HFF-Myc (cell line): Measurements from ENCODE around the gene MAP4K3.

Experiments
- DNase-seq: peaks from one replicate; pipeline ENCODE4 v3.0.0-alpha.2; 2011; ENCODE audit warnings: low read depth; ENCODE audit errors: extremely low read depth
- H3K4me3 ChIP-seq: replicated peaks from 2 replicates; pipeline ENCODE4 v1.5.1; 2011; ENCODE audit warnings: low read depth, mild to moderate bottlenecking, control low read depth, low read length
- TF ChIP-seq, protein P1 (sequence below): IDR thresholded peaks from 2 replicates; pipeline ENCODE4 v1.5.1; 2012; ENCODE audit warnings: mild to moderate bottlenecking, low read depth, low read length, control low read depth; ENCODE audit errors: missing control alignments

The MAP4K3 gene

DNA sequence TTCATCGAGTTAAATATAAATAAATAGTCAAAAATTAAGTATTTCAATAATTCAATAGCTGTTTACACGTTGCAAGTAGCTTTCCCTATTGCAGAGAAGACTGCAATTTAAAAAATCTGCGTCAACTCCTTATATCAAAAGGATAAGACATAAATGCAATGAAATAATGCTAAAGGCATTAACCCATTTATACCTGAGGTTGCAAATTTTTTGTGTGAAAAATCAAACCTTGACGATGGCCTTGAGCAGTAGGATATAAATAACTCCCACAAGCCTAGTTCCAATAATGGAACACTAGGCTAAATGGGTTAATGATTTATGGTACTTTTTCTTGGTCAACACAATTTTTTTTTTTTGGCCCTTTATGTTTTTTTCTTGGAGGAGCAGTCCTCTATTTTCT, 116.9 kb downstream of the MAP4K3 start:
- H3K4me3 ChIP-seq = no peak overlapping the region
- DNase-seq = no peak
- TF ChIP-seq, protein P1, sequence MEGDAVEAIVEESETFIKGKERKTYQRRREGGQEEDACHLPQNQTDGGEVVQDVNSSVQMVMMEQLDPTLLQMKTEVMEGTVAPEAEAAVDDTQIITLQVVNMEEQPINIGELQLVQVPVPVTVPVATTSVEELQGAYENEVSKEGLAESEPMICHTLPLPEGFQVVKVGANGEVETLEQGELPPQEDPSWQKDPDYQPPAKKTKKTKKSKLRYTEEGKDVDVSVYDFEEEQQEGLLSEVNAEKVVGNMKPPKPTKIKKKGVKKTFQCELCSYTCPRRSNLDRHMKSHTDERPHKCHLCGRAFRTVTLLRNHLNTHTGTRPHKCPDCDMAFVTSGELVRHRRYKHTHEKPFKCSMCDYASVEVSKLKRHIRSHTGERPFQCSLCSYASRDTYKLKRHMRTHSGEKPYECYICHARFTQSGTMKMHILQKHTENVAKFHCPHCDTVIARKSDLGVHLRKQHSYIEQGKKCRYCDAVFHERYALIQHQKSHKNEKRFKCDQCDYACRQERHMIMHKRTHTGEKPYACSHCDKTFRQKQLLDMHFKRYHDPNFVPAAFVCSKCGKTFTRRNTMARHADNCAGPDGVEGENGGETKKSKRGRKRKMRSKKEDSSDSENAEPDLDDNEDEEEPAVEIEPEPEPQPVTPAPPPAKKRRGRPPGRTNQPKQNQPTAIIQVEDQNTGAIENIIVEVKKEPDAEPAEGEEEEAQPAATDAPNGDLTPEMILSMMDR = no peak

DNA sequence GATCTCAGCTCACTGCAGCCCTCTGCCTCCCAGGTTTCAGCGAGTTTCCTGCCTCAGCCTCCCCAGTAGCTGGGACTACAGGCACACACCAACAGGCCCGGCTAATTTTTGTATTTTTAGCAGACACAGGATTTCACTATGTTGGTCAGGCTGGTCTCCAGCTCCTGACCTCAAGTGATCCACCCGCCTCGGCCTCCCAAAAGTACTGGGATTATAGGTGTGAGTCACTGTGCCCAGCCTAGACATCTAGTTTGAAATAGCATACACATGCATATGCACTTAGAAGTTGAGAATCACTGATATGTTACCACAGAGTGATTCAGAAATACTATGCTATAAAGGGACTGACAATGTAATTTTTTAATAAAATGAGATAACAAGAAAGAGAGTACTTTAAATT, 123.5 kb downstream of the MAP4K3 start:
- no peak overlapping the region for H3K4me3 ChIP-seq
- DNase-seq = no peak
- TF ChIP-seq, protein P1 = no peak

DNA sequence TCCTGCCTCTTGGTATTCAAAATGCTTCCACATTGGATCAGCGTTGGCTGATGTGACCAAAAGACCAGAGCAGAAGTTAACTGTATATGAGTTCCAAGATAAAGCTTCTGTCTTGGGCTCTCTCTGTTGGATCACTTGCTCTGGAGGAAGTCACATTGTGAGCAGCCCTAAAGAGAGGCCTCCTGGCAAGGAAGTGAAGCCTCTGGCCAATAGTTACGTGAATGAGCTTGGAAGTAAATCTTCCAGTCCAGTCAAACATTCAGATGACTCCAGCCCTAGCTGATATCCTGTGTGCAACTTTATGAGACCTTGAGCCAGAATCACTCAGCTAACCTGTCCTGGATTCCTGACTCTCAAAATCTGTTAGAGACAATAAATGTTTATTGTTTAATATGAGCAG, 125.6 kb downstream of the MAP4K3 start:
- DNase-seq = no peak
- TF ChIP-seq, protein P1 = no peak
- H3K4me3 ChIP-seq = no peak overlapping the region

DNA sequence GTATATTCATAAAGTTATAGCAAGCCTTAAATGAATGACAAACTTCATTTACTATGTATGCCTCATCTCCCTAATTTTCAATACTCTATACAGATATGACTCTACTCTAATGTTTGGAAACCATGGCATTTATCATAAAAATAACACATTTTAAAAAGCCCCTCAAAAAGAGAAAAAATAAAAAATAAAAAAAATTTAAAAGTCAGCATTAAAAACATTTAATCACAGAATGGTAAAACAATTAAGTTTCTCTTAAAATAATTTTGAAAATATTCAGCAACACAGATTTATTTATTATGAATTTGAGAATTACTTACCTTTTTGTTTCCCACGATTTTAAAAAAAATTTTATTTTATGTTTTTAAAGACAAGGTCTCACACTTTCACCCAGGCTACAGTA, 128.3 kb downstream of the MAP4K3 start:
- TF ChIP-seq, protein P1 = no peak
- no peak for DNase-seq

DNA sequence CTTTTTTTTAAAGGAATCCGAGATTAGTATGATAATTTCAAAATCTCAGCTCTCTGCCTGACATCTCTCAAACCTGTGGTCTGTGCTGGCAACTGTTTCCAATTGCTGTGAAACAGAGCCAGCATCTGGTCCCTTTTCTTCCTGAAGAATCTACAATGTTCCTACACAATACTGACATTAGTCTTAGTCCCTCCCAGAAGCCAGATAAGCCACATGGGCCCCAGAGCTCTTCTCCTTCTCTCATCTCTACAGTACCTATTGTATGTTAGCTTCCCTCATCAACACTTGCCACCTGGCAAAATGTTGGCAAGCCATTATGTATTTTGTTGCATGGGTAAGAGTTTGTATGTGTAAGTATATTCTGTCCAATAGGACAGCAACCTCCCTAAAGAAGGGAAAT, 130.5 kb downstream of the MAP4K3 start:
- H3K4me3 ChIP-seq = no peak overlapping the region
- TF ChIP-seq, protein P1 = no peak
- no peak for DNase-seq

More for the DNA sequence above, 128.3 kb downstream of the MAP4K3 start:
- H3K4me3 ChIP-seq = no peak overlapping the region

DNA sequence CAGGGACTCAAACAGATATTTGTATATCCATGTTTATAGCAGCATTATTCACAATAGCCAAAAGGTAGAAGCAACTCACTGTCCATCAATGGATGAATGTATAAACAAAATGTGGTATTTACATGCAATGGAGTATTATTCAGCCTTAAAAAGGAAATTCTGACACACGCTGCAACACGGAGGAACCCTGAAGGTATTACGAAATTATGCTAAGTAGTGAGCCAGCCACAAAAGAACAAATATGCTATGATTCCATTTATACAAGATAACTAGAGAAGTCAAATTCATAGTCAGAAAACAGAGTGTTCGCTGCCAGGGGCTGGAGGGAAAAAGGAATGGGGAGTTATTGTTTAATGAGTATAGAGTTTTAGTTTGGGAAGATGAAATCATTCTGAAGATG, 132.4 kb downstream of the MAP4K3 start:
- no peak for DNase-seq
- H3K4me3 ChIP-seq = no peak overlapping the region
- TF ChIP-seq, protein P1 = no peak

DNA sequence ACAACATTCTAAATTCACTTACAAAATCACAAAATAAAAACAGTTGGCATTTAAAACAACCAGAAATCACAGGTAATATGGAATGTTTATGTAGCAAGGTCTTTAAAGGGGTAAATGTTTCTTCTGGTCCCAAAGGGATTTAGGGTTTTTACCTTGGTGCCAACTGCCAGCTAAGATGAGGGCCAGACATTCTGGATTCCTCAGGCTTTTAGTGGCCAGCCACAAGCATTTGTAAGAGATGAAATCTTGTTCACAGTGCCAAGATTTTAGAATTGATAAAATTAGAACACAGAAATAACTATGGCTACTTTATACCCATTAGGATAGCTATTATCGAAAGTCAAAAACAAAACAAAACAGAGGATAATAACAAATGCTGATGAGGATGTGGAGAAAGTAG, 132.9 kb downstream of the MAP4K3 start:
- no peak overlapping the region for H3K4me3 ChIP-seq
- DNase-seq = no peak
- TF ChIP-seq, protein P1 = no peak
